SK-N-SH (cell line): ENCODE measurements around the gene TARBP1. TPM values are rescaled to one million over a fixed set of nuclear protein-coding genes. Genes with fewer than 3 reads are reported as not detected.

Experiments used
- CTCF ChIA-PET: fragments of 300-600, 350-600 bp; formaldehyde crosslinking; extraction: SDS; loops from one replicate; lab custom pipeline; 2021; lab: Yijun Ruan, JAX
- POLR2A ChIA-PET: fragments of 350-600 bp; sonication (Branson Sonifier 250); formaldehyde crosslinking; extraction: SDS; loops from one replicate; lab custom pipeline; 2020; ENCODE audit warnings: antibody characterized with exemption, inconsistent platforms; lab: Yijun Ruan, JAX
- DNase-seq: peaks from one replicate; pipeline ENCODE4 v3.0.0; 2012
- H2AFZ ChIP-seq: fragments of 200-600 bp; sonication (generic); 2 replicates; pipeline ENCODE4 v1.8.1; 2016; ENCODE audit warnings: antibody characterized with exemption, mild to moderate bottlenecking, low read depth
- H3F3A ChIP-seq: fragments of 200-600 bp; sonication (generic); replicated peaks from 2 replicates; pipeline ENCODE3; 2016; ENCODE audit warnings: antibody characterized with exemption, mild to moderate bottlenecking; ENCODE audit not compliant: insufficient read depth
- H3K27ac ChIP-seq, 2 experiments: fragments of 200-500 bp in 1 of 2; fragments of 200-600 bp in 1 of 2; sonication (Bioruptor generic) in 1 of 2; sonication (generic), shearing (Covaris generic) in 1 of 2; 2 replicates each; pipeline versions ENCODE4 v1.5.1 to v1.6.1; 2014 to 2016; ENCODE audit warnings: low read depth in 2 of 2, inconsistent platforms in 1 of 2, low read length in 1 of 2, mild to moderate bottlenecking in 1 of 2, mixed read lengths in 1 of 2
- H3K27me3 ChIP-seq: fragments of 200-600 bp; sonication (generic), shearing (Covaris generic); 2 replicates; pipeline ENCODE4 v1.6.1; 2016; ENCODE audit warnings: mixed run types; ENCODE audit not compliant: insufficient read depth
- H3K36me3 ChIP-seq, 2 experiments: fragments of 200-500 bp in 1 of 2; fragments of 200-600 bp in 1 of 2; sonication (Bioruptor generic) in 1 of 2; sonication (generic) in 1 of 2; replicated peaks in 1 of 2; 2 replicates each; pipeline versions ENCODE3 to v1.5.1; 2014 to 2016; ENCODE audit warnings: low read length in 1 of 2, mild to moderate bottlenecking in 1 of 2; ENCODE audit not compliant: insufficient read depth in 2 of 2, control insufficient read depth in 1 of 2
- H3K4me1 ChIP-seq, 2 experiments: fragments of 200-500 bp in 1 of 2; fragments of 200-600 bp in 1 of 2; sonication (Bioruptor generic) in 1 of 2; sonication (generic), shearing (Covaris generic) in 1 of 2; 2 replicates each; pipeline versions ENCODE4 v1.5.1 to v1.6.1; 2014 to 2016; ENCODE audit warnings: low read depth in 1 of 2, low read length in 1 of 2, mixed run types in 1 of 2; ENCODE audit not compliant: insufficient read depth in 2 of 2, control insufficient read depth in 1 of 2
- H3K4me2 ChIP-seq: fragments of 200-600 bp; sonication (generic), shearing (Covaris generic); 2 replicates; pipeline ENCODE4 v1.6.1; 2017; ENCODE audit warnings: mixed run types
- H3K4me3 ChIP-seq, 2 experiments: fragments of 200-500 bp in 1 of 2; fragments of 200-600 bp in 1 of 2; sonication (Bioruptor generic) in 1 of 2; sonication (generic), shearing (Covaris generic) in 1 of 2; 2 replicates each; pipeline versions ENCODE4 v1.5.1 to v1.8.1; 2014 to 2016; ENCODE audit warnings: low read depth in 2 of 2, inconsistent platforms in 1 of 2, low read length in 1 of 2, mild to moderate bottlenecking in 1 of 2, mixed read lengths in 1 of 2, moderate library complexity in 1 of 2
- H3K79me2 ChIP-seq: fragments of 200-600 bp; sonication (generic); 2 replicates; pipeline ENCODE4 v1.8.1; 2017; ENCODE audit warnings: mild to moderate bottlenecking; ENCODE audit not compliant: insufficient read depth
- H3K9ac ChIP-seq: fragments of 200-600 bp; sonication (generic); 2 replicates; pipeline ENCODE4 v1.6.1; 2017; ENCODE audit warnings: mixed run types
- H3K9me2 ChIP-seq: fragments of 200-600 bp; sonication (generic); 2 replicates; pipeline ENCODE4 v1.6.1; 2017; ENCODE audit warnings: mixed run types
- H3K9me3 ChIP-seq: fragments of 200-600 bp; sonication (generic); 2 replicates; pipeline ENCODE4 v1.6.1; 2017; ENCODE audit warnings: mixed run types, mild to moderate bottlenecking, moderate library complexity
- H4K20me1 ChIP-seq: fragments of 200-600 bp; sonication (generic); 2 replicates; pipeline ENCODE4 v1.6.1; 2017; ENCODE audit warnings: mild to moderate bottlenecking, mixed run types; ENCODE audit not compliant: insufficient read depth
- ELF1 ChIP-seq: IDR thresholded peaks from 2 replicates; pipeline ENCODE4 v1.4.0; 2012
- EP300 ChIP-seq, 2 experiments: IDR thresholded peaks; 2 replicates each; pipeline versions ENCODE4 v1.4.0 to v1.6.1; 2012; ENCODE audit warnings: borderline replicate concordance in 1 of 2, low read depth in 1 of 2, low read length in 1 of 2
- EZH2phosphoT487 ChIP-seq: fragments of 200-600 bp; sonication (generic); IDR thresholded peaks from 2 replicates; pipeline ENCODE4 v1.6.1; 2017; ENCODE audit warnings: low read depth, mixed run types, mild to moderate bottlenecking, antibody characterized with exemption, moderate library complexity, borderline replicate concordance
- FOSL2 ChIP-seq: IDR thresholded peaks from 2 replicates; pipeline ENCODE4 v1.4.0; 2012; ENCODE audit warnings: low read depth, mild to moderate bottlenecking, moderate library complexity, borderline replicate concordance
- NFIC ChIP-seq: IDR thresholded peaks from 2 replicates; pipeline ENCODE4 v1.4.0; 2012; ENCODE audit warnings: borderline replicate concordance
- POLR2AphosphoS5 ChIP-seq: IDR thresholded peaks from 2 replicates; pipeline ENCODE4 v1.6.1; 2012; ENCODE audit warnings: low read depth, low read length
- RCOR1 ChIP-seq: fragments of 150-350 bp; IDR thresholded peaks from 2 replicates; pipeline ENCODE4 v1.6.1; 2017; ENCODE audit warnings: antibody characterized with exemption, low read length
- SIN3A ChIP-seq: IDR thresholded peaks from 2 replicates; pipeline ENCODE4 v1.6.1; 2012; ENCODE audit warnings: low read depth, mild to moderate bottlenecking, low read length, moderate library complexity, borderline replicate concordance
- TCF12 ChIP-seq: IDR thresholded peaks from 2 replicates; pipeline ENCODE4 v1.4.0; 2012
- TEAD4 ChIP-seq: IDR thresholded peaks from 2 replicates; pipeline ENCODE4 v1.4.0; 2012; ENCODE audit warnings: mild to moderate bottlenecking, borderline replicate concordance; ENCODE audit not compliant: insufficient read depth
- USF1 ChIP-seq: IDR thresholded peaks from 2 replicates; pipeline ENCODE4 v1.4.0; 2012; ENCODE audit warnings: low read depth, borderline replicate concordance
- ZBTB33 ChIP-seq: IDR thresholded peaks from 2 replicates; pipeline ENCODE4 v1.4.0; 2012; ENCODE audit warnings: low read depth, borderline replicate concordance
- WGBS: methylation state at CpG from one replicate; pipeline ENCODE4 v1.1.6; 2017; ENCODE audit warnings: low lambda C conversion rate; 5-methylcytosine and 5-hydroxymethylcytosine counted together
- polyA plus RNA-seq, 3 experiments: library from polyadenylated mRNA; depleted of rRNA; stranded (reverse); fragments of >200 nt; gene quantifications; 2 replicates each; pipeline ENCODE4 v1.2.3, GENCODE V29; 2012
- TF ChIP-seq, protein P1 (sequence below): IDR thresholded peaks from 2 replicates; pipeline ENCODE4; 2012
- TF ChIP-seq, protein P2 (sequence below): fragments of 150-350 bp; IDR thresholded peaks from 2 replicates; pipeline ENCODE4 v1.6.1; 2017; ENCODE audit warnings: antibody characterized with exemption, low read length, low read depth, borderline replicate concordance
- TF ChIP-seq, protein P3 (sequence below): fragments of 150-350 bp; IDR thresholded peaks from 2 replicates; pipeline ENCODE4 v1.6.1; 2016; ENCODE audit warnings: mild to moderate bottlenecking, low read depth, low read length
- TF ChIP-seq, protein P4 (sequence below): IDR thresholded peaks from 2 replicates; pipeline ENCODE4 v1.6.1; 2012; ENCODE audit warnings: mild to moderate bottlenecking, low read depth, low read length, moderate library complexity
- TF ChIP-seq, protein P5 (sequence below): fragments of 200-600 bp; sonication (generic); IDR thresholded peaks from 2 replicates; pipeline ENCODE4 v1.6.1; 2017; ENCODE audit warnings: antibody characterized with exemption, mild to moderate bottlenecking, moderate library complexity

Gene TARBP1
- polyA plus RNA-seq, 1 of the 3 experiments (the other 2 are of a cell fraction) = 33.0 TPM

DNA sequence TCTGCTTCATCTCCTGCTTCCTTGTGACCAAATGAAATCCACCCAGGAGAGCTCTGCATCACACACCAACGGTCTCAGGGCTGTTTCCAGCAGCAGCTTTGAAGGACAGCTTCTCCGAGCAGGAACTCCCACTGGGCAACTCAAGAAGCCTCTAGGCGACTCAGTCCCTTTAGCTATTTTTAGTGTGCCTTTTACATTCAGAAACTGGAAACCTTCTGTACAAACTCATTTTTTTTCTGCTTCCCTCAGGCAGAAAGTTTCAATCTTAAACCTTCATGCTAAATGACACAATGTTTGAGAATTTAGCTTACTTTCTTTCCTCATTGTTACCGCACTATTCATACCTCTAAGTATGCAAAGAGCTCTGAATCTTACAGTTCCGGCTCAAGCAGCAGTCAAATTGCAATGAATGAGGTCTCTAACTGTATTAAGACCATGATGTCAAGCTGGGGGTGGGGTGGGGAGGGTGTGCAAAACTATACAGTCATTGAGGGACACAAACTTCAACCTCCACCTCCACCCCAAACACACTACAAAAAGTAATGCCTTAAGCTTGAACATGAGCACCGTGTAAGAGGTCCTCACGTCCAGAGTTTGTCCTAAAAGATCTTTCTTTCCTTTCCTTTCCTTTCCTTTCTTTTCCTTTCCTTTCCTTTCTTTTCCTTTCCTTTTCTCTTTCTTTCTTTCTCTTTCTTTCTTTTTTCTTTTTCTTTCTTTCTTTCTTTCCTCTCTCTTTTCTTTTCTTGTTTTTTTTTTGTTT, 16.4 kb upstream of the TARBP1 start:
- Histone ChIP-seq H3K36me3 (no peaks in the 10 kb centered on the region), H3K27ac (peak overlapping the region; percentile 74 to 96), H3K4me1 (peaks cover 18 to 28% of the 10 kb centered on the region in 2 experiments; a peak in 3 of 4 replicates), H4K20me1 (no peaks in the 10 kb centered on the region), H3F3A (peaks cover 26% of the 10 kb centered on the region), H3K4me2 (peak overlapping the region; percentile 79), H3K9ac (peak overlapping the region; percentile 81), H2AFZ (peak overlapping the region; percentile 74), H3K9me3 (no peaks in the 10 kb centered on the region), H3K4me3 (peak overlapping the region; percentile 3 to 53; a peak in 3 of 4 replicates), H3K9me2 (no peaks in the 10 kb centered on the region), H3K27me3 (no peaks in the 10 kb centered on the region), H3K79me2 (no peaks in the 10 kb centered on the region)
- DNase-seq = no peak
- 23% methylated on average over 7 of the region's 7 CpGs for WGBS
- ChIA-PET CTCF (interaction anchor here (0.7 to 2.7 kb wide), 6 partner anchors 9 to 600 kb away, joined by 3 to 19 read pairs (median 4); no protein-coding TSS in a partner anchor), POLR2A (no interaction called here)
- TF ChIP-seq TEAD4 (peak; percentile 66; the same call in 1 of the 2 replicates), USF1 (no peak), POLR2AphosphoS5 (peak; percentile 31; the same call in 1 of the 2 replicates), RCOR1 (no peak), ZBTB33 (0 out of 2 replicates have a peak, but pooled peaks have one; percentile 37), SIN3A (no peak), EP300 (IDR thresholded peaks at IDR 0.05; ENCODE audit: borderline replicate concordance in 1 of 2, low read depth in 1 of 2, low read length in 1 of 2) (0 out of 4 replicates have a peak, but pooled peaks of 1 of the 2 experiments have one; percentile 58), EZH2phosphoT487 (no peak), TCF12 (peak; percentile 66; the same call in 1 of the 2 replicates), NFIC (peak; percentile 34; the same call in 1 of the 2 replicates), FOSL2 (peak; percentile 86), ELF1 (peak; percentile 72; the same call in 1 of the 2 replicates)
- TF ChIP-seq, protein P1, sequence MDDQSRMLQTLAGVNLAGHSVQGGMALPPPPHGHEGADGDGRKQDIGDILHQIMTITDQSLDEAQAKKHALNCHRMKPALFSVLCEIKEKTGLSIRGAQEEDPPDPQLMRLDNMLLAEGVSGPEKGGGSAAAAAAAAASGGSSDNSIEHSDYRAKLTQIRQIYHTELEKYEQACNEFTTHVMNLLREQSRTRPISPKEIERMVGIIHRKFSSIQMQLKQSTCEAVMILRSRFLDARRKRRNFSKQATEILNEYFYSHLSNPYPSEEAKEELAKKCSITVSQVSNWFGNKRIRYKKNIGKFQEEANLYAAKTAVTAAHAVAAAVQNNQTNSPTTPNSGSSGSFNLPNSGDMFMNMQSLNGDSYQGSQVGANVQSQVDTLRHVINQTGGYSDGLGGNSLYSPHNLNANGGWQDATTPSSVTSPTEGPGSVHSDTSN = peak; percentile 71; the same call in 1 of the 2 replicates
- TF ChIP-seq, protein P2, sequence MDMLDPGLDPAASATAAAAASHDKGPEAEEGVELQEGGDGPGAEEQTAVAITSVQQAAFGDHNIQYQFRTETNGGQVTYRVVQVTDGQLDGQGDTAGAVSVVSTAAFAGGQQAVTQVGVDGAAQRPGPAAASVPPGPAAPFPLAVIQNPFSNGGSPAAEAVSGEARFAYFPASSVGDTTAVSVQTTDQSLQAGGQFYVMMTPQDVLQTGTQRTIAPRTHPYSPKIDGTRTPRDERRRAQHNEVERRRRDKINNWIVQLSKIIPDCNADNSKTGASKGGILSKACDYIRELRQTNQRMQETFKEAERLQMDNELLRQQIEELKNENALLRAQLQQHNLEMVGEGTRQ = no peak
- TF ChIP-seq, protein P3, sequence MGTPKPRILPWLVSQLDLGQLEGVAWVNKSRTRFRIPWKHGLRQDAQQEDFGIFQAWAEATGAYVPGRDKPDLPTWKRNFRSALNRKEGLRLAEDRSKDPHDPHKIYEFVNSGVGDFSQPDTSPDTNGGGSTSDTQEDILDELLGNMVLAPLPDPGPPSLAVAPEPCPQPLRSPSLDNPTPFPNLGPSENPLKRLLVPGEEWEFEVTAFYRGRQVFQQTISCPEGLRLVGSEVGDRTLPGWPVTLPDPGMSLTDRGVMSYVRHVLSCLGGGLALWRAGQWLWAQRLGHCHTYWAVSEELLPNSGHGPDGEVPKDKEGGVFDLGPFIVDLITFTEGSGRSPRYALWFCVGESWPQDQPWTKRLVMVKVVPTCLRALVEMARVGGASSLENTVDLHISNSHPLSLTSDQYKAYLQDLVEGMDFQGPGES = no peak
- TF ChIP-seq, protein P4, sequence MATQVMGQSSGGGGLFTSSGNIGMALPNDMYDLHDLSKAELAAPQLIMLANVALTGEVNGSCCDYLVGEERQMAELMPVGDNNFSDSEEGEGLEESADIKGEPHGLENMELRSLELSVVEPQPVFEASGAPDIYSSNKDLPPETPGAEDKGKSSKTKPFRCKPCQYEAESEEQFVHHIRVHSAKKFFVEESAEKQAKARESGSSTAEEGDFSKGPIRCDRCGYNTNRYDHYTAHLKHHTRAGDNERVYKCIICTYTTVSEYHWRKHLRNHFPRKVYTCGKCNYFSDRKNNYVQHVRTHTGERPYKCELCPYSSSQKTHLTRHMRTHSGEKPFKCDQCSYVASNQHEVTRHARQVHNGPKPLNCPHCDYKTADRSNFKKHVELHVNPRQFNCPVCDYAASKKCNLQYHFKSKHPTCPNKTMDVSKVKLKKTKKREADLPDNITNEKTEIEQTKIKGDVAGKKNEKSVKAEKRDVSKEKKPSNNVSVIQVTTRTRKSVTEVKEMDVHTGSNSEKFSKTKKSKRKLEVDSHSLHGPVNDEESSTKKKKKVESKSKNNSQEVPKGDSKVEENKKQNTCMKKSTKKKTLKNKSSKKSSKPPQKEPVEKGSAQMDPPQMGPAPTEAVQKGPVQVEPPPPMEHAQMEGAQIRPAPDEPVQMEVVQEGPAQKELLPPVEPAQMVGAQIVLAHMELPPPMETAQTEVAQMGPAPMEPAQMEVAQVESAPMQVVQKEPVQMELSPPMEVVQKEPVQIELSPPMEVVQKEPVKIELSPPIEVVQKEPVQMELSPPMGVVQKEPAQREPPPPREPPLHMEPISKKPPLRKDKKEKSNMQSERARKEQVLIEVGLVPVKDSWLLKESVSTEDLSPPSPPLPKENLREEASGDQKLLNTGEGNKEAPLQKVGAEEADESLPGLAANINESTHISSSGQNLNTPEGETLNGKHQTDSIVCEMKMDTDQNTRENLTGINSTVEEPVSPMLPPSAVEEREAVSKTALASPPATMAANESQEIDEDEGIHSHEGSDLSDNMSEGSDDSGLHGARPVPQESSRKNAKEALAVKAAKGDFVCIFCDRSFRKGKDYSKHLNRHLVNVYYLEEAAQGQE = peak; percentile 22; the same call in 1 of the 2 replicates
- TF ChIP-seq, protein P5, sequence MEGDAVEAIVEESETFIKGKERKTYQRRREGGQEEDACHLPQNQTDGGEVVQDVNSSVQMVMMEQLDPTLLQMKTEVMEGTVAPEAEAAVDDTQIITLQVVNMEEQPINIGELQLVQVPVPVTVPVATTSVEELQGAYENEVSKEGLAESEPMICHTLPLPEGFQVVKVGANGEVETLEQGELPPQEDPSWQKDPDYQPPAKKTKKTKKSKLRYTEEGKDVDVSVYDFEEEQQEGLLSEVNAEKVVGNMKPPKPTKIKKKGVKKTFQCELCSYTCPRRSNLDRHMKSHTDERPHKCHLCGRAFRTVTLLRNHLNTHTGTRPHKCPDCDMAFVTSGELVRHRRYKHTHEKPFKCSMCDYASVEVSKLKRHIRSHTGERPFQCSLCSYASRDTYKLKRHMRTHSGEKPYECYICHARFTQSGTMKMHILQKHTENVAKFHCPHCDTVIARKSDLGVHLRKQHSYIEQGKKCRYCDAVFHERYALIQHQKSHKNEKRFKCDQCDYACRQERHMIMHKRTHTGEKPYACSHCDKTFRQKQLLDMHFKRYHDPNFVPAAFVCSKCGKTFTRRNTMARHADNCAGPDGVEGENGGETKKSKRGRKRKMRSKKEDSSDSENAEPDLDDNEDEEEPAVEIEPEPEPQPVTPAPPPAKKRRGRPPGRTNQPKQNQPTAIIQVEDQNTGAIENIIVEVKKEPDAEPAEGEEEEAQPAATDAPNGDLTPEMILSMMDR = no peak
